Stomach (tissue), 9 donors: ENCODE measurements around the gene NSD1. TPM values are rescaled to one million over a fixed set of nuclear protein-coding genes. Genes with fewer than 3 reads are reported as not detected.

Experiments
- DNase-seq, 2 donors: peaks; one replicate each; pipeline versions ENCODE4 v3.0.0 to v3.0.0-alpha.2; 2013 to 2019
- H3K27ac ChIP-seq, 5 donors: fragments of 200-600 bp in 4 of 5; sonication (generic) in 4 of 5; one replicate each; pipeline ENCODE4 v1.5.1; 2013 to 2019; ENCODE audit warnings: mild to moderate bottlenecking in 1 of 5, moderate library complexity in 1 of 5
- H3K27me3 ChIP-seq, 3 donors: fragments of 200-600 bp; sonication (generic); one replicate each; pipeline ENCODE4 v1.5.1; 2017 to 2019; ENCODE audit warnings: mixed run types in 1 of 3
- H3K36me3 ChIP-seq, 4 donors: fragments of 200-600 bp; sonication (generic); 1 replicate in 3 of 4; 2 replicates in 1 of 4; pipeline ENCODE4 v1.5.1; 2016 to 2019
- H3K4me1 ChIP-seq, 4 donors: fragments of 200-600 bp; sonication (generic); one replicate each; pipeline ENCODE4 v1.5.1; 2016 to 2019
- H3K4me3 ChIP-seq, 4 donors: fragments of 200-600 bp; sonication (generic) in 3 of 4; one replicate each; pipeline ENCODE4 v1.5.1; 2016 to 2019; ENCODE audit warnings: mild to moderate bottlenecking in 1 of 4
- H3K9me3 ChIP-seq, 4 donors: fragments of 200-600 bp; sonication (generic); one replicate each; pipeline ENCODE4 v1.5.1; 2016 to 2019
- EP300 ChIP-seq: sonication (generic); formaldehyde crosslinking; IDR thresholded peaks from one replicate; pipeline ENCODE4 v1.6.1; 2017; ENCODE audit warnings: antibody characterized with exemption
- POLR2A ChIP-seq, 4 donors: fragments of 450-650 bp; IDR thresholded peaks; one replicate each; pipeline ENCODE4 v1.6.1; 2016; ENCODE audit warnings: antibody characterized with exemption in 4 of 4, control low read depth in 2 of 4, mild to moderate bottlenecking in 1 of 4, moderate library complexity in 1 of 4
- POLR2AphosphoS5 ChIP-seq, 3 donors: sonication (generic); formaldehyde crosslinking; IDR thresholded peaks; one replicate each; pipeline ENCODE4 v1.6.1; 2016; ENCODE audit warnings: antibody characterized with exemption in 3 of 3
- WGBS, 5 donors: extraction: QIAGEN DNeasy Blood & Tissue Kit in 3 of 5; methylation state at CpG; one replicate each; pipeline versions ENCODE4 v1.1.5 to v1.1.7; 2013 to 2018; 5-methylcytosine and 5-hydroxymethylcytosine counted together
- intact Hi-C: fragments of 100-400 bp; cut with DNase I; formaldehyde crosslinking; loops from one replicate; pipeline ENCODE4 v1.15.1; 2023; ENCODE audit warnings: low total_unique reads
- polyA plus RNA-seq, 3 donors: library from polyadenylated mRNA; stranded (reverse); fragments of 200-250 nt; gene quantifications; one replicate each; pipeline ENCODE4 v1.2.3, GENCODE V29; 2013
- total RNA-seq, 5 donors: library from RNA; depleted of rRNA; stranded (reverse); fragments of >200 nt; gene quantifications; one replicate each; pipeline versions ENCODE4 v1.1.0 to v1.2.3, GENCODE V29; 2014 to 2016
- TF ChIP-seq, protein P1 (sequence below), 7 experiments: fragments of 450-650 bp in 4 of 7; fragments of 200-600 bp in 3 of 7; sonication (generic) in 3 of 7; IDR thresholded peaks; one replicate each; pipeline ENCODE4 v1.5.1; 2016 to 2019; ENCODE audit warnings: antibody characterized with exemption in 7 of 7, control low read depth in 2 of 7, mild to moderate bottlenecking in 1 of 7
- donor health status: healthy with polysubstance abuse.
- donor health status: Bipolar disorder and iron deficiency.
- donor health status: healthy.

The NSD1 gene
- total and polyA plus RNA-seq, 8 donors = 5.1 to 69.9 (median 23.5) TPM

- no peak for DNase-seq
- Histone ChIP-seq H3K36me3 (no peaks in the 10 kb centered on the region), H3K9me3 (no peaks in the 10 kb centered on the region), H3K4me3 (no peak overlapping the region), H3K4me1 (peaks cover 0 to 30% (median 24%) of the 10 kb centered on the region in 4 donors), H3K27ac (peak overlapping the region in 3 of 5 donors; percentile 70 to 78 (median 75)), H3K27me3 (no peaks in the 10 kb centered on the region)
- TF ChIP-seq POLR2AphosphoS5 (IDR thresholded peaks at IDR 0.05) (no peak), EP300 (no peak), POLR2A (IDR thresholded peaks at IDR 0.05) (no peak)
- TF ChIP-seq, protein P1, sequence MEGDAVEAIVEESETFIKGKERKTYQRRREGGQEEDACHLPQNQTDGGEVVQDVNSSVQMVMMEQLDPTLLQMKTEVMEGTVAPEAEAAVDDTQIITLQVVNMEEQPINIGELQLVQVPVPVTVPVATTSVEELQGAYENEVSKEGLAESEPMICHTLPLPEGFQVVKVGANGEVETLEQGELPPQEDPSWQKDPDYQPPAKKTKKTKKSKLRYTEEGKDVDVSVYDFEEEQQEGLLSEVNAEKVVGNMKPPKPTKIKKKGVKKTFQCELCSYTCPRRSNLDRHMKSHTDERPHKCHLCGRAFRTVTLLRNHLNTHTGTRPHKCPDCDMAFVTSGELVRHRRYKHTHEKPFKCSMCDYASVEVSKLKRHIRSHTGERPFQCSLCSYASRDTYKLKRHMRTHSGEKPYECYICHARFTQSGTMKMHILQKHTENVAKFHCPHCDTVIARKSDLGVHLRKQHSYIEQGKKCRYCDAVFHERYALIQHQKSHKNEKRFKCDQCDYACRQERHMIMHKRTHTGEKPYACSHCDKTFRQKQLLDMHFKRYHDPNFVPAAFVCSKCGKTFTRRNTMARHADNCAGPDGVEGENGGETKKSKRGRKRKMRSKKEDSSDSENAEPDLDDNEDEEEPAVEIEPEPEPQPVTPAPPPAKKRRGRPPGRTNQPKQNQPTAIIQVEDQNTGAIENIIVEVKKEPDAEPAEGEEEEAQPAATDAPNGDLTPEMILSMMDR (IDR thresholded peaks at IDR 0.05) = no peak
- intact Hi-C loops = no loop called here
- WGBS, 5 donors = 94 to 98% (median 98%) methylated on average over 30 of the region's 30 CpGs
Observed at GRCh38 chr5:177117441-177118045, 16.0 kb upstream of the NSD1 start.

GRCh38 chr5:177122566-177122965 lies 11.0 kb upstream of the NSD1 start:
- intact Hi-C loops = loop anchor here (10.0 kb wide), 1 partner anchor 172 kb away; no protein-coding TSS in a partner anchor
- Histone ChIP-seq H3K36me3 (no peaks in the 10 kb centered on the region), H3K27me3 (no peaks in the 10 kb centered on the region), H3K4me1 (no peaks in the 10 kb centered on the region), H3K9me3 (no peaks in the 10 kb centered on the region), H3K27ac (no peak overlapping the region), H3K4me3 (no peak overlapping the region)
- WGBS, 5 donors = 94 to 99% (median 97%) methylated on average over 5 of the region's 5 CpGs
- DNase-seq = no peak
- TF ChIP-seq EP300 = no peak
- TF ChIP-seq POLR2A (IDR thresholded peaks at IDR 0.05) = no peak
- TF ChIP-seq, protein P1 (IDR thresholded peaks at IDR 0.05) = no peak
- TF ChIP-seq POLR2AphosphoS5 (IDR thresholded peaks at IDR 0.05) = no peak

DNA sequence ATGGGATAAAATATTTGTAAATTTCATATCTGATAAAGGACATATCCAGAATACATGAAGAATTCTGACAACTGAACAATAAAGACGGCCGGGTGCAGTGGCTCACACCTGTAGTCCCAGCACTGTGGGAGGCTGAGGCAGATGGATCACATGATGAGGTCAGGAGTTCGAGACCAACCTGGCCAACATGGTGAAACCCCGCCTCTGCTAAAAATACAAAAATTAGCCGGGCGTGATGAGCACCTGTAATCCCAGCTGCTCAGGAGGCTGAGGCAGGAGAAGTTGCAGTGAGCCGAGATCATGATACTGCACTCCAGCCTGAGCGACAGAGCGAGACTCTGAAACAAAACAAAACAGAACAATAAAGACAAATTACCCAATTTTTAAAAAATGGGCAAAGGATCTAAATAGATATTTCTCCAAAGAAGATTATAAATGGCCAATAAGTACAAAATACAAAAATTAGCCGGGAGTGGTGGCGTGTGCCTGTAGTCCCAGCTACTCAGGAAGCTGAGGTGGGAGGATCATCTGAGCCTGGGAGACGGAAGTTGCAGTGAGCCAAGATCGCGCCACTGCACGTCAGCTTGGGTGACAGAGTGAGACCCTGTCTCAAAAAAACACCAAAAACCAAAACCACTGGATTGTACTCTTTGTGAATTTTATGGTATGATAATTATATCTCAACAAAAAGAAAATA lies 9.6 kb upstream of the NSD1 start:
- intact Hi-C loops = loop anchor here (10.0 kb wide), 1 partner anchor 171 kb away; no protein-coding TSS in a partner anchor
- no peaks in the 10 kb centered on the region for H3K36me3 ChIP-seq
- TF ChIP-seq EP300 (no peak), POLR2AphosphoS5 (IDR thresholded peaks at IDR 0.05) (no peak), POLR2A (IDR thresholded peaks at IDR 0.05) (no peak)
- TF ChIP-seq, protein P1 (IDR thresholded peaks at IDR 0.05) = no peak
- WGBS, 5 donors = 84 to 91% (median 89%) methylated on average over 15 of the region's 15 CpGs
- H3K27me3 ChIP-seq = no peaks in the 10 kb centered on the region
- no peak for DNase-seq
- no peak overlapping the region for H3K27ac ChIP-seq
- H3K4me3 ChIP-seq = no peak overlapping the region
- no peaks in the 10 kb centered on the region for H3K4me1 ChIP-seq
- no peaks in the 10 kb centered on the region for H3K9me3 ChIP-seq

DNA sequence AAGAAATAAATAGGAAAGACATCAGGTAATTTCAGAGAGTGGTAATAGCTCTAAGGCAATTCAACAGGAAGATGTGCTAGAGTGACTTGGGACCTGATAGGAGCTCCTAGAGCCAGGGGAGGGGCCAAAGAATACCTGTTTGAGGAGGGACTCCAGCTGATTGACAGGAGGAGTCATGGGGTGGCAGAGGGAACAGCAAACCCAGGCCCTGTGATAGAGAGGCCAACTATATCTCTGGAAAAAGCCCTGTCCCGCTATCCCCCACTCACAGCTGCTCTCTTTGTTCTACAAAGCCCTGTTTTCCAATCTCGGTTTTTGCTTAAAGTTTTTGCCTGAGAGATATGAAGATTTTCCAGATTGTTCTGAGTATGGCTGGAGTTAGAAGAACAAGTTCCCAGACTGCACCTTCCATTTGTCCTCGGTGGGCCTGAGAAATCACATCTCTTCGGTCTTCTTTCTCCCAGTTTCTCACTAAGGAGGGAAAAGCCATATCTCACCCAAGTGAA lies 9.0 kb upstream of the NSD1 start:
- H3K27ac ChIP-seq = no peak overlapping the region

More for the DNA sequence above, 9.0 kb upstream of the NSD1 start:
- intact Hi-C loops = loop anchor here (10.0 kb wide), 1 partner anchor 170 kb away; no protein-coding TSS in a partner anchor
- no peak overlapping the region for H3K4me3 ChIP-seq
- 73 to 81% (median 74%) methylated on average over 4 of the region's 4 CpGs for WGBS, 5 donors
- no peaks in the 10 kb centered on the region for H3K36me3 ChIP-seq
- no peaks in the 10 kb centered on the region for H3K27me3 ChIP-seq
- DNase-seq = no peak
- H3K9me3 ChIP-seq = no peaks in the 10 kb centered on the region
- H3K4me1 ChIP-seq = no peaks in the 10 kb centered on the region
- TF ChIP-seq EP300 = no peak
- no peak for TF ChIP-seq POLR2AphosphoS5 (IDR thresholded peaks at IDR 0.05)
- TF ChIP-seq, protein P1 (IDR thresholded peaks at IDR 0.05) = no peak
- TF ChIP-seq POLR2A (IDR thresholded peaks at IDR 0.05) = no peak
